SW 1271 (cell line): ENCODE data around the gene AUTS2.

Source experiments
- DNase-seq, 2 experiments: peaks; one replicate each; lab custom pipeline; 2025; lab: John Stamatoyannopoulos, UW

Gene AUTS2

DNA sequence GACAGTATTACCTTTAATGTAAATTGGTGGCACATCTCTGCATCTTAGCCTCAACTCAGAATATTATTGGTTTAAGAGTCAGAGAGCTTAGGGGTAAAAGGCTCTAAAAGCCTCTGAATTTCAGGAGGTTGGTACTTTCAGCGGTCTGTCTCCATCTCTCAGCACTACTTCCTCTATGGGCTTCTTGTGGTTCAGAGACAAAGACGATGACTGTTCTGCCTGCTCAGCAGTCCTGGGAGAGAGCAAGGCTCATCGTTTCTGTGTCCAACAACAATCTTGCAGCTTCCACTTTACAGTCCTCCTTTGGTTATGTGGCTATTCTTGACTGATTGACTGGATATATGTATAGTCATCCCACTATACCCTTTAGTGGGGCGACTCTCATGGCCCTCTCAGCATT is 394.7 kb downstream of the AUTS2 start:
- no peak for DNase-seq

DNA sequence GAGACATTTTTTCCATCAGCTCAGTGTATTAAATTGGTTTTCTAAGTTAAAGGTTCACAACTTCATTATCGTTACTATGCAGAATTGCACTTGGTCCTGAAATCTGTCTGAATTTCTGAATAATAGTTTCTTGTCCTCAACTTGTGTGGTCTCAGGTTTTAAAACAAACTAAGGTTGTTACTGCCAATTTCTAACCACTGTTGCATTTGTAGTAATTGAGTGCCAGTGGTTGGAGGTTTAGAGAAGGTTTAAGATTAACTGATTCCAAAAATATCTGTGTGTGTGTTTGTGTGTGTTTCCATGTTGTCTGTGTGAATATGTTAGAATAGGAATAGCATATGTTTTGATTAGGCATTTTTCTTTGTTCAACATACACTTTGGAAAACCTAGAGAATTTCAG is 395.9 kb downstream of the AUTS2 start:
- no peak for DNase-seq

DNA sequence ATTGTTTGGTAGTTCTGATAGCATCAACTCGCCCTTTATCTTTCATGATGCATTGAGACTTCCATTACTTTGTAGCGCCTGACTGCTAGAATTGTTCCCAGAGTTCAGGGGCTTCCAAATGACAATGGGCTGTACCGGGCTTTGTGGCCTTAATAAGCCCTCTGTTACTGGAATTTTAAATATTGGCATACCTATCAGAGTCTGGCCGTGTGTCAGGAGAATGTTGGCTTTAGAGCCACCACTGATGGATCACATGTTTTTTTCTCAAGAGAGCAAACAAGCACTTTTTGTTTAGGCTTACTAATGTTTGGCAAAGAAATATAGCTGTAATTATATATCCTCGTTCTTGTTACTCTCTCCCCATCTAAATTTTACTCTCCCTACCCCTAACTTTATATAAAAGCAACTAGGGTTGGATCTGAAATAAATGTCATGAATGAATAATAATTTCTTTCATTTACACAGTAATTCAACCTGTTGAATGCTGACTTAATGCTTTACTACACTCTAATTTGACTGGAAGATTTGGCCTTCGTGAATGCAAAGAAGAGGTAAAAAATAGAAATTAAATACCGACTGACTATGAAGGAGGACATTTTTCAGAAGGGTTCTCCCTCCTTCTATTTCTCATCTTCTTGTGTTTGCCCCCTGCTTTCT is 396.7 kb downstream of the AUTS2 start:
- DNase-seq: no peak

DNA sequence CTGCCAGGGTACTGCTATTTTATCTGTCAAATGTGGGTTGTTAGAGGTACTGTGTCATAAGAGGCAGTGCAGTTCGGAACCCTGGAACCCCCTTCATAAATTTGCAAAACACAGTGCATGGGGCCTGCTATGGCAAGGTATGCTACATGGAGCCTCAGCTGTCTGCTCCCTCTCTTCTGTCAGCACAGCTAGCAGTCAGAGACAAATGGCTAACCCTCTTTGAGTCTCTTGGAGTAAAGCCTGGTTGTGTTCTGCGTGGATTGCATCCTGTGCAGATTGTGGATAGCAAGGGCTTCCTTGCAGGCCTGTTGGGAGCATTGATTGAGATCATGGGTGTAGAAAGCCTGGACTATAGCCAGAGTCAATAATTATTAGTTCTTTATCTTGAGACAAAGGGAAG is 397.8 kb downstream of the AUTS2 start:
- DNase-seq: no peak

DNA sequence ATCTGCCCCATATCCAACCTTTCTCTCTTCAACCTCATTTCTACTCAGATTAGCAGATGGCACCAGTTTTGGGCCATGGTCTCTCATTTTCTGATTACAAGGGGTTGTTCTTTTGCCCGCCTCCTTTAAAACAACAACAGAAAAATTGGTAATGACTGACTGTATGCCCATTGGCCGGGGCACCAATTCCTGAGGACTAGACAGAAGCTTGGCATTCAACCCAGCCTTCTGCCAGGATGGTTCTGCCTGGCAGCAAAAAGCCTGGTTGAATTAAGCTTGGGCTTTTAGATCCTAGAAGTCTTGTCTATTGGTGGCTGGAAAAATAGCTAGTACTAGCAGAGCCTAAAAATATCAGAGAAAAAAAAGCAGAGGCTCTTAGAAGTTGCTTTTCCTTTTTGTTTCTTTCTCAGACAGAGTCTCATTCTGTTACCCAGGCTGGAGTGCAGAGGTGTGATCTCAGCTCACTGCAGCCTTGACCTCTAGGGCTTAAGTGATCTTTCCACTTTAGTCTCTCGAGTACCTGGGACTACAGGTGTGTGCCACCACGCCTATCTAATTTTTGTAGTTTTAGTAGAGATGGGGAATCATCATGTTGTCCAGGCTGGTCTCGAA is 402.6 kb downstream of the AUTS2 start:
- no peak for DNase-seq

DNA sequence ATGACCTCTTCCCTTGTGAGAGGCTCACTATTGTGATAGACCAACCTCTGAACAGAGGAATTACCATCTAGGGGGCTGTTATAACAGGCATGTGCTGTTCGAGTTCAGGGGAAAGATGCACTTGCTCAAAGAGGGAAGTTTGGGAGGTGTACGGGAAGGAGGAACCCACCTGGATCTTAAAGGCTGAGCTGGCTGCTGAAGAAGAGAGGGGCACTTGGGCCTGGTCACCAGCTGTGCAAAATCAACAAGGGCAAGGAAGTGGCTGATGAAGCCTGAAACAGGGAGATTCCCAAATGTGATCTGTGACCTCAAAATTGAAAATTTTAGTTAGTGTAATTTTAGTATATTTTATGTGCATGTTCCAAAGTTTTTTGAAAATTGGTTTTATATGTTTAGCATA is 407.2 kb downstream of the AUTS2 start:
- DNase-seq: no peak

DNA sequence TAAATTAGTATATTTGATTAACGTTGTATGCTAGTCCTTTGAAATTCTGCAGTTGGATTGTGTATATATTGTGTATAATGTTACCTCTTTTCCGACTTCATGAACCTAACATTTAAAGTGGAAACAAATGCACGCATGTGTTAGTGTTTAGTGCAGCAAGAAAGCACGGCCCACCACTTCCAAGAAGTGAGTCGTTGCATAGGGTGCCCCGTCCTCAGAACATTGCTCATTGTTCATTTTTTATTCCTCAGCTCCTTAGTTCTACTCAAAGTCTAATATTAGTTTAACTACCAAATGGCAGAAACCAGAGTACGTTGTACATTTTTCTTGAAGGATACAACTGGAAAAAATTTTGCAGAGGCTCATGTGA is 407.6 kb downstream of the AUTS2 start:
- DNase-seq: no peak

DNA sequence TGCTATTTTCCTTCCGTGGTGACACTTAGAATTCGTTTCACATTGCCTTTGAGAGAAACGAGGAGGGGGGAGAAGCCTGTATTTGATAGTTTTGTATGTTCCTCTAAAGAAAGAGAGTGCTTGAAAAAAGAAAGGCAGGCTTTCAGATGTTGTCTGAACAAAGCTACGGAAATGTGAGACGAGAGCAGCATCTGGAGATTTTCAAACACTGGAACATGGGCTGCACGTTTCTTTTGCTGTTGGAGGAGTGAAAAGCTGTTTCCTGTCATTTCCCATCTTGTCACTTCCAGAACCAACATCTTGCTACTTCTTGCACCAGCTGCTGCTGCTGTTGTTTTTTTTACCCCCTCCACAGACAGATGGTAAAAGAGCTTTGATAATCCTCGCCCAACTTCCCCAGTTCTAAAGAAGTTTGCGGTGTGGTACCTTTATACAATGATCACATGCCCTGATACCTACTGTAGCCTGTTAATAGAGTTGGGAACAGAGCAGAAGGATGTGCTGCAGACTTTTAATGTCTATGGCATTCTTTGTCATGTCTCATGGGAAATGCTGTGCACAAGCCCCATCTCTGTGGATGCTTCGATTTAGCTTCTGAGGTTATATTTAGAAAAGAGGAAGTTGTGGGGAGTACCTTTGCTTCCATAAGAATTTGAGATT is 408.1 kb downstream of the AUTS2 start:
- no peak for DNase-seq

DNA sequence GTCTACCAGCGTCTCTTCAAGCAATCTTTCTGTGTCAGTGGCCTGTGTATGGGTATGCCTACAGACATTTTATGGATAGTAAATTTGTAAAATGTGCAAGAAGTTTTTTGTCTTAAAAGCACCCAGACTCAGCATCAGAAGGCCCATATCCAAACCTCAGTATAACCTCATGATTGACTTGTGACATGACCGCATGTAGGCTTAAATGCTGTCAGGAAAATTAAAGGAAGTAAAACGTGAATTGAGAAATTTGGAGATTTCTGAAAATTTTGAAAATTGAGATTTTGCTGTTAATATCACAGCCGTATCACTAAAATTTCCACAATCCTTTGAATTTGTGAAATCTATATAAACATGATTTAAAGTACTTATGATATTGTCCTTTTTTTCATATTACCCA is 410.2 kb downstream of the AUTS2 start:
- DNase-seq: no peak

DNA sequence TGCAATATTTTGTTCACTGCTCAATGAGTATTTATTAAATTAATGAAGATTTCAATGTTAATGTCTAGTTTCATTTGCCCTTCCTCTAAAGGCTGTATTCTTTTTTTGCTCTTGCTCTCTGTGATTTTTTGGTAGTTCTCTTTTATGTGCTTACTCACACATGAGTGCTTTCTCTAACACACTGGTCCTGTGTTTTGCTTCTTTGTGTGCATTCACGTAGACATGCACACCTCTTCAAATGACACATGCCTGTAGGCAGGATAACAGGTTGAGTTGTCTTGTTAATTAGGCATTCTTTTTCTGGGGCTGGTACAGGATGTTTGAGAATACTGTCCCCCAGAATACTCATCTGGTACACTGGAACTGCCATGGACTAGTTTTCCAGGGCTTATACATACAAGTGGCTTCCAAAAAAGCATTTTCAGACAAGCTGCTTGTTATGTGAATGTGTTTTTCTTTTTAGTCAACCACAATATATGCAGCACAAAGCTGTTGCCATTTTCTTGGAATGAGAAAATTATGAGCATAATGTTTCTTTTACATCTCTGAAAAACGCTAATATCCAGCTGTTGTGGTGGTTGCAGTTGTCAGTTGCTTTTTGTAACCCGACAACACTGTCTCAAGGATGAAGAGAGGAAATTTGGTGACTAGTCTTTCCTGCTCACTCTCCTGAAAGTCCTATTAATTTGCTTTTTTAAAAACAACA is 416.4 kb downstream of the AUTS2 start:
- no peak for DNase-seq

DNA sequence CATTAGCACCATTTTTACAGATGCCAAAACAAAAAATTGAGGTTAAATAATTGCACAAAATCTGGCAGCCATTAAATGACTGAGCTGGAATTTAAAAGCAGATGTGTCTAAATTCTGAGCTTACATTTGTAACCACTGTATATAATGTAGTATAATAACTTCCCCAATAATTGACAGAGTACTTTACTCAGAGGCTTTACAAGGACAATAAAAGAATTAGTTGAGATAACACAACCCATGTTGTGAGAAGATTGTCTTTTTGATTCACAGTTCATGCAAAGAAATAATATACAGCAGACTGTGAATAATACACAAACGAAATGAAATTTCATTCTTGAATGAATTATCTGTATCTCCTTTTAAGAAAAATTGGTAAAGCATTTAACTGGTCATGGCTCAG is 417.1 kb downstream of the AUTS2 start:
- no peak for DNase-seq

DNA sequence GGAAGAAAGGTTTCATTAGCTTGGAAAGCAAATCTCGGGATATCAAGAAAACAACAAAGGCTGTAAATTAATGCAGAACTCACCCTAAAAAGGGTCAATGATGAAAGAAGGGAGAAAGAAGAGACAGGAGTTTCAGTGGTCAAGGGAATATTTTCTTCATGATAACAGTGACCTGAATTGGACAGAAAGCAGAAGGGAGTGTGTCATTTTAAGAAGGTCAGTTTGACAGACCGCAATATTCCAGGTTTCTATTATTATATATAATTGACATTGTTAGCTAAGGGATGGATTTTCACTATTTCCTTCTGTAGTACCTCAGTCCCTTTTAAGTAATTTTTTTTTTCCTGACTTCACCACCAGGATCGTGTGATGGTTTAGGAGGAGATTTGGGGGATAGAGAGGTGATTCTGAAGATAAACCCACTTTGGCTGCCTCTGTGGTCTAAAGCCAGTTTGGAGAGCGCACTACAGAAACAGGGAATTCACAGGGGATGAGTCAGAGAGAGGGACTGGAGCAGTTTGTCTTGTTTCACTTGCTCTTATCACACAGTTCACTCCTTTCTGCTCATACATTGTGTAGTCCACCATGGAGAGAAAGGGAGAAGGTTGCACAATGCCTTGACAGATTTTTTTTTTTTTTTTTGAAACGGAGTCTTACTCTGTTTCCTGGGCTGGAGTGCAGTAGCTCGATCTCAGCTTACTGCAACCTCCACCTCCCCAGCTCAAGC is 417.9 kb downstream of the AUTS2 start:
- DNase-seq: no peak

DNA sequence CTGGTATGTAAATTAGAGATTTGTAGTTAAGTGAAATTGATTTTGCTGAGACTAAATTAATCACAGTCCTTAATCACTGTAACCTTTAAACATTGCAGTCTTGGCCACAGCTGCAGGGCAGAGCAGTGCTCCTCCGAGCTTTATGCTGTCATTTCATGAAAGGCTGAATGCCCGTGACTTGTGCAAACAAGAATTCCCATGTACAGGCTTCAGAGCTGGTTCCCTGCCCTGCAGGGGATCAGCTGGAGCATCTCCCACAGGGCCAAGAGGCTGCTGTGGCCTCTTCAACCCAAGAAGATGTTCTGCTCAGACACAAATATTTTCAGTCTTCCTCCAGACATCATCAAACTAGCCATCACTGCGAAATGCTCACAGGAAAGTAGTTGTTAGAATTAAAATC is 419.1 kb downstream of the AUTS2 start:
- DNase-seq: no peak

DNA sequence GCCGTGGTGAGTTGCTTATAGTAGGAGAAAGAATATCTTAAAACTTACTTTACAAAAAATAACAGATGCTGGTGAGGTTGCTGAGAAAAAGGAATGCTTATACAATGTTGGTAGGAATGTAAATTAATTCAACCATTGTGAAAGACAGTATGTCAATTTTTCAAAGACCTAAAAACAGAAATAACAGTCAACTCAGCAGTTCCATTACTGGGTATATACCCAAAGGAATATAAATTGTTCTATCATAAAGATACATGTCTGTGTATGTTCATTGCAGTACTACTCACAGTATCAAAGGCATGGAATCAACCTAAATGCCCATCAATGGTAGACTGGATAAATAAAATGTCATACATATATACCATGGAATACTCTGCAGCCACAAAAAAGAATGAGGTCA is 420.4 kb downstream of the AUTS2 start:
- DNase-seq: no peak

DNA sequence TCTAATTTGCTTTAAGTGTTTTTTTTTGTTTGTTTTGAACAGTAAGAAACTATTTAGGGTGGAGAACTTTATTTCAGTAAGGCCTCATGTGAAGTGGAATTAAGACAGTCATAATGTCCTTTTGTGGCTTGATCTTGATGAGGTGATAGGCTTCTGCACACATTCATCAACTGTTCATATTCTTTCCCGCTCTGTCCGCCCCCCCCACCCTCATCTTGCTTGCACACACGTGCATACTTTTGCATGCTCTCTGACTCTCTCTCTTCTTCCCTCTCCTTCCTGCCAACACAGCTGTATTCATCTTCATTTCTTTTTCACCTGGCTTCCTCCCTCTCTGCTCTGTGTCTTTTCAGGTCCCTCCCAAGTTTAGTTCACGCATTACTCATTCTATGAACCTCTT is 429.6 kb downstream of the AUTS2 start:
- no peak for DNase-seq

DNA sequence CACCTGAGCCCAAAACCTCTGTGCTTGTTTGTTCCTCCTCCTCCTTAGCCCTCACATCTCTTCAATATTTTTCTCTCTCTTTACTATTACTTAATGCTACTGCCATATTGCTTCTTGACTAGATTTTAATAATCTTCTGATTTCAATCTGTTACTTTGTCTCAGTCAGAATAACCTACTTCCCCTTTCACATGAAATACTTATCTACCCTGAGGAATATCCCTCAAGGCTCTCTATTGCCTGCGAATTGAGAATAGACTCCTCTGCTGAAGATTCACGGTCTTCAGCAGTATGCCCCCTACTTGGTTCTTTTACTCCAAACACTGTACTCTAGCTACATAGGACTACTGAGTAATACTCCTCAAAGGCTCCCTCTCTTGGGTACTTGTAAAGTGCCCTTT is 430.3 kb downstream of the AUTS2 start:
- no peak for DNase-seq

DNA sequence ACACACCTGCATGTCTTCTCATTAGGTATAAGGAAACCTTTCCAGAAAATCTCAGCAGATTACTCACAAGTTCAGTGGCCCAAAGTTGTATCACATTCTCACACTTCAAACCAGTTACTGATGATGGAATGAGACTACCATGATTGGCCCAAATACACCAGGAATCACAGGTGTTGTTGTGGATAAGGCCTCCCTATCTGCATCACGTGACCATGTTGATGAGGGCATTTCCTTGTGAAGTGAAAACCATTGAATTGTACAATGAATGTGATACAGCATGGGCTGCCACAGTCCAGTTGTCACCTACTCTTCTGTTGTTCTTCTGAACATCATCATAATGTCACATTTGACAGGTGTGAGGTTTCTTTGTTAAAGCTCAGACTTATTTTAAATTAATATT is 431.7 kb downstream of the AUTS2 start:
- DNase-seq: no peak

DNA sequence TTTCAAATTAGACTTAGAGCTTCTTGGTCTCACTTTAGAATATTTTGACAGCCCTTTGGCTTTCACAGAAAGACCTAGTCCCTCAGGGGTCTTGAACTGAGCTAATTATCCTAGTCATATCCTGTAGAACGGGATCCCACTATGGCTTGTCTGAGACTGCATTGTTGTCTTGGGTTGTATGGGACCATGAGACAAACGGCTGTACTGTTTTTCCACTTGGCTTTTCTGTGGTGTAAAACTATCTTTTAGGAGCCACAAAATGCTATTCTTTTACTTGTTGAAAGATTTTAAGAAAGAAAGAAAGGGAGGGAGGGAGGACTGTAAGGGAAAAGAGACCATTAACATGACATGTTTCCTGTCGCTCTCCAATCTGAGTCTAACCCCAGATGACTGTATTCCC is 432.5 kb downstream of the AUTS2 start:
- DNase-seq: no peak

DNA sequence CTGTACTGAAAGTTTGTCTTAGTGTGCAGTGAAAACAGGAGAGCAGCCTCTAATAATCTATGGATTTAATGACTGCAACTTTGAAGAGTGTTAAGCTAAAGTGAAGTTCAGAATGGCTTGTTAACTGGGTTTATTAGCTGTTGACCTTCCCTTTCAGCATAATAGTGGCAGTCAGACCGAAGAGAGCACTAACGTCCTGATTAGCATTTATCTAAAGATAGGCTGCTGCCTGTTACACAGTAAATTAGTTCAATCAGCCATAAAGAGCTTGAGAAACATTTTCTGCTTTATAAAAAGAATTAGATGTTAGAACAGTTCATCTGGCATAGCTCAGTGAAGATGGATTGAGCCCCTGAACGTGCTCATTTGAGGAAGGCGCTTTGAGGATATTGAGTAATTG is 433.0 kb downstream of the AUTS2 start:
- no peak for DNase-seq

DNA sequence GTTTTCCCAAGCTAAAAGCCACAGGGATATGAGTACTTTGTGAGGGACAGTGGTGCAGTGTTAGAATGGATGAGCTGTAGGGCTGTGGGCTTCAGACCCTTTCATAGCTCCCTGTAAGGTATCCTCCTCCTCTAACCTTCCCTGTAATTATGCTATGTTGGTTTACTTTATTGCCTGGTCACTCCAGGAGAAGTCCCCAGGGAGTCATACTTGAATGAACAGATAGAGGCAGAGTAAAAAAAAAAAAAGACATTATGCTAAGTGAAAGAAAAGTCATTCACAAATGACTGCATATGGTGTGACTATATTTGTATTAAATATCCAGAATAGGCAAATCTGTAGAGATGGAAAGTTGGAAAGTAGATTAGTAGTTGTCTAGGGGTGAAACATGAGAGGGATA is 434.4 kb downstream of the AUTS2 start:
- DNase-seq: no peak

DNA sequence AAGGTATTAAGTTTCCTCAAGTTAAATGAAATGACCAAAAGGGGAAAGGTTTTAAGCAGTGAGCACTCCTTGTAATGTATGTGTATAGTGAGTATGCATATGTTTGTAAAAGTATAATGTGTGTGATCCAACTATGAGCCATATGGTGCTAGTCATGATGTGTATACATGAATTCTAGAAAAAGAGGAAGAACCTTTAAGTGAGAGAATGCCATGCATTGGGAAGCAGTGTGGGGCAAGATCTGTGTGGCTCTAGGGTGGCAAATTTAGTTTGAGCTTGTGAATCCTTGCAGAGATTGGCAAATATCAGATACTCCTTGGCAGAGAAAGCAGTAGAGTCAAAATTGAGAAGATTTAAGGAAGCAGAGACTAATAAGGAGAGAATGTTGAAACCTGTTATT is 435.0 kb downstream of the AUTS2 start:
- no peak for DNase-seq

DNA sequence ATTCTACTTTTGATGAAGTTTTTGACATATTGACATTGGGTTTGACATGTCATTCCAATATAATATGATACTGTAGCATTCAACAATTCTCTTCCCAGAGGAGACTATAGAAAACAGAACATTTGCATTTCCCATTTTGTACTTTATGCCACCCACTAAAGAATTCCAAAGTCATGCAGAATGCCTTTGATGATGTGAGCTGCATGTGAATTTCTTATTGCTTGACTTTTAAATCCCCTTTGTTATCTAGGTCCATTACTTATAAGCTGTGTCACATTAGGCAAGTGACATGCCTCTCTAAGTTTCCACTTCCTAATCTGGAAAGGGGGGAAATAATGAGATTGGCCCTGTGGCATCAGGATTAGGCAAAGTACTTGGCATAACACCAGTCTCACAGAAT is 436.7 kb downstream of the AUTS2 start:
- no peak for DNase-seq

DNA sequence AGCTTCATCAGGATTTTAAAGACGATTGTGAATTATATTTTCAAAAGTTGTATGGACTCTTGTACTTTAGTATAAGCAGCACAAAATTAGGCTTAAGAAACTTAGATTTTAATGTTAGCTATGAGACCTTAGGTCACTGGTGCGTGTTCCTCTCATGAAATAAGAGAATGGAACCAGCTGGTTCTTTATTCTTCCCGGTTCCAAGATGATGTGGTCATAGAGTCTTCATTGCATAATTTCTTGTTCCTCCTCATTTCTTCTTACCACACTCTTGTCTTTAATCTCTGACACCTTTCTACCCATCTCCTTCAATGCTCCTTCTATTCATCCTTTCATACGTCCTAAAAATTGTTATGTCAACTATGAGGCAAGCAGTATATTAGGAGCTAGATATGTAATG is 437.2 kb downstream of the AUTS2 start:
- no peak for DNase-seq
